H9 (cell line): ENCODE measurements around the gene GNPTAB. TPM values are rescaled to one million over a fixed set of nuclear protein-coding genes. Genes with fewer than 3 reads are reported as not detected.
A peak's percentile ranks its signal among the peaks of the same experiment; 100 is the strongest.

Experiments
- DNase-seq: peaks from one replicate; pipeline ENCODE4 v3.0.0-alpha.2; 2017
- H2AFZ ChIP-seq: one replicate; pipeline ENCODE4 v1.6.1; 2013; ENCODE audit warnings: mild to moderate bottlenecking, low read length, control low read depth, moderate library complexity
- H2AK5ac ChIP-seq: 2 replicates; pipeline ENCODE4 v1.6.1; 2013; ENCODE audit warnings: low read length, control low read depth, mixed read lengths; ENCODE audit not compliant: insufficient read length
- H2BK120ac ChIP-seq: one replicate; pipeline ENCODE4 v1.6.1; 2013; ENCODE audit warnings: low read depth, mild to moderate bottlenecking, low read length, control low read depth, inconsistent platforms; ENCODE audit not compliant: poor library complexity, severe bottlenecking
- H2BK12ac ChIP-seq: 2 replicates; pipeline ENCODE4 v1.6.1; 2013; ENCODE audit warnings: low read length, control low read depth, mixed read lengths, low read depth; ENCODE audit not compliant: insufficient read length
- H2BK15ac ChIP-seq: 2 replicates; pipeline ENCODE4 v1.6.1; 2013; ENCODE audit warnings: low read depth, low read length, control low read depth
- H2BK20ac ChIP-seq: one replicate; pipeline ENCODE4 v1.6.1; 2013; ENCODE audit warnings: low read depth, mild to moderate bottlenecking, low read length, control low read depth, inconsistent platforms; ENCODE audit not compliant: poor library complexity, severe bottlenecking
- H2BK5ac ChIP-seq: 2 replicates; pipeline ENCODE4 v1.6.1; 2013; ENCODE audit warnings: low read length, control low read depth, mixed read lengths; ENCODE audit not compliant: insufficient read length
- H3K14ac ChIP-seq: 2 replicates; pipeline ENCODE4 v1.6.1; 2013; ENCODE audit warnings: low read length, control low read depth; ENCODE audit not compliant: insufficient read depth
- H3K18ac ChIP-seq: 2 replicates; pipeline ENCODE4 v1.6.1; 2013; ENCODE audit warnings: low read depth, mild to moderate bottlenecking, mixed read lengths, low read length, control low read depth; ENCODE audit not compliant: insufficient read length
- H3K23ac ChIP-seq: 2 replicates; pipeline ENCODE4 v1.6.1; 2013; ENCODE audit warnings: low read length, control low read depth, mixed read lengths, low read depth; ENCODE audit not compliant: insufficient read length
- H3K23me2 ChIP-seq: 2 replicates; pipeline ENCODE4 v1.6.1; 2013; ENCODE audit warnings: low read depth, mild to moderate bottlenecking, mixed read lengths, low read length, control low read depth; ENCODE audit not compliant: insufficient read length, poor library complexity, severe bottlenecking
- H3K27ac ChIP-seq: 2 replicates; pipeline ENCODE4 v1.5.1; 2013; ENCODE audit warnings: low read length, control low read depth, mixed read lengths, low read depth; ENCODE audit not compliant: insufficient read length
- H3K27me3 ChIP-seq: 2 replicates; pipeline ENCODE4 v1.6.1; 2013; ENCODE audit warnings: low read length, control low read depth, inconsistent platforms; ENCODE audit not compliant: insufficient read depth
- H3K4ac ChIP-seq: 2 replicates; pipeline ENCODE4 v1.6.1; 2013; ENCODE audit warnings: low read depth, mild to moderate bottlenecking, control low read depth, inconsistent platforms, low read length, moderate library complexity
- H3K4me1 ChIP-seq: 2 replicates; pipeline ENCODE4 v1.6.1; 2013; ENCODE audit warnings: low read length, control low read depth, inconsistent platforms; ENCODE audit not compliant: insufficient read depth
- H3K4me2 ChIP-seq: 2 replicates; pipeline ENCODE4 v1.6.1; 2013; ENCODE audit warnings: low read length, control low read depth, mixed read lengths; ENCODE audit not compliant: insufficient read length, insufficient read depth
- H3K56ac ChIP-seq: 2 replicates; pipeline ENCODE4 v1.6.1; 2013; ENCODE audit warnings: low read depth, mild to moderate bottlenecking, mixed read lengths, low read length, control low read depth; ENCODE audit not compliant: insufficient read length
- H3K79me1 ChIP-seq: 2 replicates; pipeline ENCODE4 v1.6.1; 2013; ENCODE audit warnings: low read depth, mild to moderate bottlenecking, moderate library complexity, low read length, control low read depth, inconsistent platforms; ENCODE audit not compliant: insufficient read depth, poor library complexity, severe bottlenecking
- H3K79me2 ChIP-seq: 2 replicates; pipeline ENCODE4 v1.6.1; 2013; ENCODE audit warnings: low read length, control low read depth, inconsistent platforms; ENCODE audit not compliant: insufficient read depth
- H3K9ac ChIP-seq: 2 replicates; pipeline ENCODE4 v1.6.1; 2013; ENCODE audit warnings: low read length, control low read depth, mixed read lengths; ENCODE audit not compliant: insufficient read length; ENCODE audit errors: extremely low read depth
- H3K9me3 ChIP-seq: one replicate; pipeline ENCODE4 v1.6.1; 2013; ENCODE audit warnings: low read depth, low read length, inconsistent platforms; ENCODE audit not compliant: control insufficient read depth
- H3T11ph ChIP-seq: one replicate; pipeline ENCODE4 v1.6.1; 2013; ENCODE audit warnings: mild to moderate bottlenecking, low read length, control low read depth, inconsistent platforms
- H4K20me1 ChIP-seq: one replicate; pipeline ENCODE4 v1.6.1; 2013; ENCODE audit not compliant: control insufficient read depth, insufficient read length, insufficient read depth
- H4K5ac ChIP-seq: 2 replicates; pipeline ENCODE4 v1.6.1; 2013; ENCODE audit warnings: low read depth, mild to moderate bottlenecking, mixed read lengths, low read length, control low read depth; ENCODE audit not compliant: insufficient read length
- H4K8ac ChIP-seq: replicated peaks from 2 replicates; pipeline ENCODE4 v1.6.1; 2013; ENCODE audit warnings: low read length, control low read depth, mixed read lengths, low read depth; ENCODE audit not compliant: insufficient read length
- H4K91ac ChIP-seq: 2 replicates; pipeline ENCODE4 v1.6.1; 2013; ENCODE audit warnings: low read depth, mild to moderate bottlenecking, moderate library complexity, mixed read lengths, low read length, control low read depth; ENCODE audit not compliant: insufficient read length
- H3K27ac Mint-ChIP-seq, 3 experiments: 2 replicates in 2 of 3; 3 replicates in 1 of 3; pipeline ENCODE4 v1.8.0; 2020 to 2021; ENCODE audit warnings: mixed read lengths in 3 of 3, mild to moderate bottlenecking in 1 of 3, moderate library complexity in 1 of 3
- H3K27me3 Mint-ChIP-seq: 2 replicates; pipeline ENCODE4 v1.8.0; 2021; ENCODE audit warnings: low read depth, mild to moderate bottlenecking, moderate library complexity, mixed read lengths
- H3K36me3 Mint-ChIP-seq, 3 experiments: 2 replicates in 2 of 3; 3 replicates in 1 of 3; pipeline ENCODE4 v1.8.0; 2020 to 2021; ENCODE audit warnings: low read depth in 3 of 3, mixed read lengths in 3 of 3; ENCODE audit not compliant: insufficient read depth in 1 of 3
- H3K4me1 Mint-ChIP-seq, 2 experiments: 2 replicates each; pipeline ENCODE4 v1.8.0; 2020; ENCODE audit warnings: mixed read lengths in 2 of 2
- H3K4me3 Mint-ChIP-seq, 2 experiments: 2 replicates in 1 of 2; 3 replicates in 1 of 2; pipeline ENCODE4 v1.8.0; 2020 to 2021; ENCODE audit warnings: mild to moderate bottlenecking in 2 of 2, mixed read lengths in 2 of 2, moderate library complexity in 1 of 2
- H3K9me3 Mint-ChIP-seq, 2 experiments: 2 replicates in 1 of 2; 3 replicates in 1 of 2; pipeline ENCODE4 v1.8.0; 2020; ENCODE audit warnings: mild to moderate bottlenecking in 2 of 2, mixed read lengths in 2 of 2, moderate library complexity in 1 of 2
- WGBS: extraction: QIAGEN DNeasy Blood & Tissue Kit; methylation state at CpG from one replicate; pipeline ENCODE4 v1.1.7; 2013; ENCODE audit warnings: missing lambda C conversion rate, low lambda C conversion rate, mixed read lengths; ENCODE audit not compliant: insufficient read length; ENCODE audit errors: extremely low coverage; 5-methylcytosine and 5-hydroxymethylcytosine counted together
- total RNA-seq: library from RNA; stranded (reverse); gene quantifications from 2 replicates; pipeline ENCODE4 v1.2.1, GENCODE V29; 2021
- TF ChIP-seq, protein P1 (sequence below): fragments of 200-600 bp; sonication (generic); conservative IDR thresholded peaks from 3 replicates; pipeline ENCODE4 v1.8.0; 2021; ENCODE audit warnings: antibody characterized with exemption, mild to moderate bottlenecking

GNPTAB gene
- total RNA-seq, 1 experiment from 2014 or later = 44.3 TPM

DNA sequence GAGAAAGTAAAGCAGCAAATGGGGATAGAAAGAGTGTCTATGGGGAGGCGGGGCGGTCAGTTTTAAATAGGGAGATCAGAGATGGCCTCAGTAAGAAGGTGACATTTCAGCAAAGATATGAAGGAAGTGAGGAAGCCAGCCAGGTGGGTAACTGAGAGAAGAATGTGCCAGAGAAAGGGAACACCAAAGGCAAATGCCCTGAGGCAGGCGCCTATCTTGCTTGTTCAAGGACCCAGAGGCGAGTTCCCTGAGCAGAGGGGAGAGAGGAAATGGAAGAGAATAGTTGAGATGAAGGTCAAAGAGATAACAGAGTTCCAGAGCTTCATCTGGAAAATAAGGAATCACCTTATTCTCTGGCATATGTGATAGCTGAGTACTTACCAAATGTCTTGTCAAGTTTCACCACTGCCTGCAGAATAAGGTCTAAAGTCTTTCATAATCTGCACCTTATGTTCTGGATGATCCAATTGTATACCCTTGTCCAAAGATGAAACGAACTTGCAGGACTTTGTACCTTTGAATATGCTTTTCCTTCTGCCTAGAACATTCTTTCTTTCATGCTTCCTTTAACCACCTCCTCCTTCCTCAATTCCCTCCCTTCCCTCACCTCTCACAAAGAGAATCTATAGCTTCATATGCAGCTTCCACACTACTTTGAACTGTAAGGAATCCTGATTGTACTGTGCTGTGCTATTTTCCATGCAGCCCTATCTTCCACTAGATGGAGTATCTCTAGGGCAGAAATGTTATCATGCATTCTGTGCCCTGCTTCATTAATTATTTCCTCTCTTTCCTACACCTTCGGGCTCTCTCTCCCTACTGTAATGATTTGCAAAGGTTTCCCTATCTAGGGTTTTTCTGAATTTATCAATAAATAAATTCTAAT is 38.5 kb downstream of the GNPTAB start:
- Histone ChIP-seq H3K79me1 (no peaks in the 10 kb centered on the region), H3K27ac (no peak overlapping the region), H2BK20ac (no peak overlapping the region), H4K5ac (no peak overlapping the region), H3K23ac (no peak overlapping the region), H2AFZ (no peak overlapping the region), H3K79me2 (no peaks in the 10 kb centered on the region), H3K56ac (no peak overlapping the region), H4K8ac (no peak overlapping the region), H3K4me2 (no peak overlapping the region), H3T11ph (no peak overlapping the region), H2BK120ac (no peak overlapping the region), H2AK5ac (no peak overlapping the region), H4K91ac (no peak overlapping the region), H2BK5ac (no peak overlapping the region), H2BK12ac (no peak overlapping the region), H3K14ac (no peak overlapping the region), H3K23me2 (no peaks in the 10 kb centered on the region), H4K20me1 (no peaks in the 10 kb centered on the region), H3K9ac (no peak overlapping the region), H2BK15ac (no peak overlapping the region), H3K4me1 (no peaks in the 10 kb centered on the region), H3K18ac (no peak overlapping the region), H3K9me3 (no peaks in the 10 kb centered on the region), H3K27me3 (no peaks in the 10 kb centered on the region), H3K4ac (no peak overlapping the region)
- Mint-ChIP-seq H3K36me3 (peaks cover 6 to 28% (median 25%) of the 10 kb centered on the region in 3 experiments; a peak in 5 of 7 replicates), H3K4me3 (no peak overlapping the region), H3K27me3 (no peaks in the 10 kb centered on the region), H3K9me3 (no peaks in the 10 kb centered on the region), H3K4me1 (no peaks in the 10 kb centered on the region), H3K27ac (peak overlapping the region in 2 of 3 experiments; percentile 1 to 7; a peak in 1 of 7 replicates)
- WGBS = no CpG with 5 or more reads among the region's 6 CpGs
- TF ChIP-seq, protein P1, sequence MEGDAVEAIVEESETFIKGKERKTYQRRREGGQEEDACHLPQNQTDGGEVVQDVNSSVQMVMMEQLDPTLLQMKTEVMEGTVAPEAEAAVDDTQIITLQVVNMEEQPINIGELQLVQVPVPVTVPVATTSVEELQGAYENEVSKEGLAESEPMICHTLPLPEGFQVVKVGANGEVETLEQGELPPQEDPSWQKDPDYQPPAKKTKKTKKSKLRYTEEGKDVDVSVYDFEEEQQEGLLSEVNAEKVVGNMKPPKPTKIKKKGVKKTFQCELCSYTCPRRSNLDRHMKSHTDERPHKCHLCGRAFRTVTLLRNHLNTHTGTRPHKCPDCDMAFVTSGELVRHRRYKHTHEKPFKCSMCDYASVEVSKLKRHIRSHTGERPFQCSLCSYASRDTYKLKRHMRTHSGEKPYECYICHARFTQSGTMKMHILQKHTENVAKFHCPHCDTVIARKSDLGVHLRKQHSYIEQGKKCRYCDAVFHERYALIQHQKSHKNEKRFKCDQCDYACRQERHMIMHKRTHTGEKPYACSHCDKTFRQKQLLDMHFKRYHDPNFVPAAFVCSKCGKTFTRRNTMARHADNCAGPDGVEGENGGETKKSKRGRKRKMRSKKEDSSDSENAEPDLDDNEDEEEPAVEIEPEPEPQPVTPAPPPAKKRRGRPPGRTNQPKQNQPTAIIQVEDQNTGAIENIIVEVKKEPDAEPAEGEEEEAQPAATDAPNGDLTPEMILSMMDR = peak; percentile 35; the same call in 1 of the 3 replicates
- peak; percentile 43 for DNase-seq
